DMS53 treated with DMSO at 0.1 percent for 48 hours (cell line): ENCODE measurements around the gene DCAF11.

Source experiments
- DNase-seq: peaks from one replicate; lab custom pipeline; 2025; ENCODE audit not compliant: unreplicated experiment; lab: John Stamatoyannopoulos, UW

The DCAF11 gene

GRCh38 chr14:24078146-24078545 is 36.4 kb upstream of the DCAF11 start:
- DNase-seq = no peak

GRCh38 chr14:24079491-24080141 is 35.0 kb upstream of the DCAF11 start:
- DNase-seq = no peak

DNA sequence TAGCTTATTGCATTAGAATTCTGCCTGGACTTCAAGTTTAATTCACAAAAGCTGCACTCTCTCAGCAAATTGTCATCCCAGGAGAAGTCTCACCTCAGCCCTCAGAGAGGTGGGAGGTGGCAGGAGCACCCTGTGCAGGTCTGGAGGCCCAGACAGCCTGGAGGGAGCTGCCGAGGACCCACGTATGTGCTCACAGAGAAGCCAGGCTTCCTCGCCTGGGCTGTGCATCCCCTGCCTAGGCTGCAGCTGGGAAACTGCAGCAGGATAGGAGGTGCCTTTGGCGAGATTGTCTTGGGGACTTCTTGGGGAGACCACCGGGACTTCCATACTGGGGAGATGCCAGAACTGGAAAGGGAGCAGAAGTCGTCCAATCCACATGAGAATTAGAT is 34.4 kb upstream of the DCAF11 start:
- DNase-seq = no peak

GRCh38 chr14:24080888-24081738 is 33.5 kb upstream of the DCAF11 start:
- DNase-seq = peak; percentile 12

GRCh38 chr14:24081739-24082211 is 32.8 kb upstream of the DCAF11 start:
- no peak for DNase-seq

GRCh38 chr14:24082411-24083080 is 32.0 kb upstream of the DCAF11 start:
- DNase-seq = no peak

DNA sequence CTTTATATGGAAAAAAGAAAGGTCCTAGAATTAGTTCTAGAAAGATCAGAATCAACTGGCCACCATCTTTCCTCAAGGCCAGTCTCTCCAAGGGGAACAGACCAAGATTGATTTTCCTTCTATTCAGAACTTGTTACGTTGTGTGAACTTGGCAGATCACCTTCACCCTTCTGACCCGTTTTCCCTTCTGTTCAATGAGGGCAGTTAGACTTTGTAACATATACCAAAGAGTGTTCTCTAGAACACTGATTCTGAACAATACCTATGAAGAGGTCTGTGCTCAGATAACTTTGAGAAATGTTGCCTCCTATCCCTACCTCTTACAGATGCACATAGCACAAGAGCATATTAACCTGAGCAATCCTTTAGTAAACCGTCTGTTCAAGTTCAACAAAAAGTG is 31.1 kb upstream of the DCAF11 start:
- DNase-seq = no peak

DNA sequence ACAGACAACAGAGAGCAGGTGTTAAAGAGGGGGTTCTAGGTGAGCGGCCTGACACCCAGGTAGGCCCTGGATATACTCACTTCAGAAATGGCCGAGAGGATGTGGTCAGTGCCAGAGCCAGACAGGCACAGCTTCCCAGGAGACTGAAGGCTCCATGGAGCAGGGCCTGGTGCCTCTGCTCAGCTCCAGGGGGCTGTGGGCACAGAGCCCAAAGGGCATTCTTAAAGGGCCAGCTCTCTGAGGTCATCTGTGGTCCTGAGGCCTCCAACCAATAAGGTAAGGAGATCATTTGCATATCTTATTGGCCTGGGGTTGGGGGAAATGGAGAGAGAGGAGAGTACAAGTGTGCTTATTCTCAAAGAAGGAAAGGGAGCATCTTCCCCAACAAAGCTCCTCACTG is 30.1 kb upstream of the DCAF11 start:
- no peak for DNase-seq

GRCh38 chr14:24085215-24085614 is 29.4 kb upstream of the DCAF11 start:
- DNase-seq = no peak

DNA sequence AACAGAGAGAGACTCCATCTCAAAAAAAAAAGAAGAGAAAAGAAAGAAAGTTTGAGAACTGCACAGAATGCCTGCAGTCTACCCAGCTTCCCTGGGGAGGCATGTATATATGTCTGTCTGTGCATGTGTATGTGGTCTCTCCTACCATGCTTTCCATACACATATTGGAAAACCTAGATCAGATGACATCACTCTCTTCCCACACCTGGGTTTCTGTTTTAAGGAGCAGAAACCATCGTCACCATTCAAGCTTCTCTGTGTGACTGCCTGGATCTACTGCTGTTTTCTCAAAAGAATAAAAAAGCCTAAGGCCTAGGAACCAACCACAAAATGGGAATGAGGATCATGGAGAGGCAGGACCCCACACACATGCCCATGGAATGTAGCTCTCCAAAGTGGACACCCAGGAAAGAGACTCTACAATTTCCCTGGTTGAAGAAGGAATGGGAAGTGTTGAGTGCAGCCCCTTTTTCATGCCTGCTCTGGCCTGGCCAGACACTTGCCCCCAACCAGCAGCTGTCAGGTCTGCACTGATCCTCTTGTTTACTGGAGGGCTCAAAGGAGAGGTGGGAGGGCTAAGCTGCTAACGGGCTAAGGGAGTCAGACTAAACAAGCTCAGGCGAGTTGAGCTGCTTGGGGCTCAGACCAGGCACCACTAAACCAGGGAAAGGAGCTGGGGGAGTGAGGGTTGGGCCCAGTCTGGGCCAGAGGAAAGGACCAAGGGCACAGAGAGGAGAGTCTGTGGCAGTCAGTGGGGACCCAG is 28.2 kb upstream of the DCAF11 start:
- DNase-seq = no peak

- no peak for DNase-seq
These were observed 27.6 kb upstream of the DCAF11 start for GRCh38 chr14:24087004-24087403.

- no peak for DNase-seq
These were observed 26.5 kb upstream of the DCAF11 start for GRCh38 chr14:24088095-24088494.

- DNase-seq = no peak
These were observed 24.7 kb upstream of the DCAF11 start for GRCh38 chr14:24089890-24090289.

- DNase-seq = no peak
These were observed 22.5 kb upstream of the DCAF11 start for GRCh38 chr14:24092110-24092504.

DNA sequence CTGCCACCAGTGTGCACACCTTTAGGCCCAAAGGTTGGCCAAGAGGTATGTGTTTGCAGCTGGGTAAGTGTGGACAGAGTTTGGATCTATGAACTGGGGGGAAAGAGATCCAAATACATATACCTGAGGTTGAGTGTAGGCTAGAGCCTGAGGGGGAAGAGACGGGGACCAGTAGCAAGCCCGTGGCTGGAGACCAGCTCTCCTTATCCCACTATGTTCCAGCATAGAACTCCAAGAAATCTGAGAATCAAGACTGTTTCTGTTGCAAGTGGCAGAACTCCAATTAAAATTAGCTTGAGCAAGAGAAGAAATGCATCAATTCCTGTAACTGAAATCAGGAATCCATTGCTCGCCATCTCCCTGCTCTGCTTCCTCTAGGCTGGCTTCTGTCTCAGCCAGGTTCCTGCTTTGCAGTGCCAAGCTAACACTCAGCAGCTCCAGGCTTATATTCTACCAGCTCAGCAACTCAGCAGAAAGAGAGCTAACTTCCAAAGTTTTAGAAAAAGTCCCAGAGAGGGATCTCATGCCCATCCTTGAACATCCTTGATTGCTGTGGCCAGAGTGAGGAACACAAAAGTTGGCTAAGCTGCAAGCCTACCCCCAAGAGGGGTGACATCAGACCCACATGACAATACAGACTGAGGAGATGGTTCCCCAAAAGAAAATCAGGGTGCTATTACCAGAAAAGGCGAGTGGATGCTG is 21.9 kb upstream of the DCAF11 start:
- no peak for DNase-seq

DNA sequence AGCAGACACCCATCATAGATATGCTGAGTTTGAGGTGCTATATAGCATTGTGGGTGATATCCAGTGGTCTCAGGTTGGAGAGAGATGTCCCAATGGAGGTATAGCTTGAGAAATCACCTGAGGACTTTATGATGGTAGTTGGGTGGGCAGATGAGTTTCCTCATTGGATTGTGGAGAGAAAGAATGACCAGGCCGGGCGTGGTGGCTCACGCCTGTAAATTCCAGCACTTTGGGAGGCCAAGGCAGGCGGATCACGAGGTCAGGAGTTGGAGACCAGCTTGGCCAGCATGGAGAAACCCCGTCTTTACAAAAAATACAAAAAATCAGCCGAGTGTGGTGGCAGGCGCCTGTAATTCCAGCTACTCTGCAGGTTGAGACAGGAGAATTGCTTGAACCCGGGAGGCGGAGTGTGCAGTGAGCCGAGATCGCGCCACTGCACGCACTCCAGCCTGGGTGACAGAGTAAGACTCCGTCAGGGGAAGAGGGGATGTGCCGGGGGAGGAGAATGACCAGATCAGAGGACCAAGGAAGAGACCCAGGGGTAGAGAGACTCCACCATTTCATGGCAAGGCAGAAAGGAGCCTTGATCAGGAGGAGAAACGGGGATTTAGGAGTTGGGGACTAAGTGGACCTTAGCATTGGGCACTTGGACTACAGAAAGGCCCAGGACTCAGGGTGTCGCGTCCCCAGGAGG is 21.2 kb upstream of the DCAF11 start:
- no peak for DNase-seq

DNA sequence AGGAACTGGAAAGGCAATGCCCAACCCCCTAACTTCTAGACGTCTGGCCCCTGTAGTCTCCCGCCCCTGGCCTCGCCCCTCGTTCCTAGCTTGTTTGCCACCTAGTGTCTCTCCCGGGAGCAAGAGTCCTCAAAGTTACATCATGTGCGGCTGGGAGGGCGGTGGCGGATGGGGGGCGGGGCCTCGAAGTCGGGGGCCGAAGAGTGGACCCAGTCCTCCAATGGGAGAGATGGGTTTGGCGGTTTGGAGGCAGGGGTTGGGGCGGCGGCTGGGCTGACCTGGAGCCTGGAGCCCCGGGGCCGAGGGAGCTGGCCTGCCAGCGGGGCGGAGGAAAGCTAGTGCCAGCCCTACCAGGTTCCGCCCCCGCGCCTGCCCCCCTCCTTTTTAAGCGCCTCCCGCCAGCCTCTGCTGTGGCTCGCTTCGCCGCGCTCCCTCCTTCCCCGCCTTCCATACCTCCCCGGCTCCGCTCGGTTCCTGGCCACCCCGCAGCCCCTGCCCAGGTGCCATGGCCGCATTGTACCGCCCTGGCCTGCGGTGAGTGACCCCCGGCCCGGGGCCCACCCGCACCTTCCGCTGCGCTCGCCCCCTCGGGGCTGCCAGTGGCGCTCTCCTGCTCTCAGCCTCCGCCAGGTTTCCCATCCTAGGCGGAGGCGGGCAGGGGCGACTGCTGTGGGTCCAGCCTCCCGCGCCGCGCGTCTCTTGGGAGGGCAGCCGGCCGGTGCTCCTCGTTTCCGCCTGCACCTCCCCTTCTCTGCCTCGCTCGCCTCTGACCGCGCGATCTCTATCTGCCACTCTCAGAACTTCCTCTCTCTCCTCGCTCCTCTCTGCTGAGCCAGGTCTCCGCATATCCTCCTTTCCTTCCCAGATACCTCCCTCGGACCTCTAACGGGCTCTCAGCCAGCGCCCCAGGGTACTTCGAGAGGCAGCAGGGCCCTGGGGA is 20.4 kb upstream of the DCAF11 start, which contains the start of gene PCK2:
PCK2 (plus strand) TSS at position 411 of the 940 bp plus-strand sequence; CDS start at position 506, 95 bp downstream.
- DNase-seq = peak; percentile 67

DNA sequence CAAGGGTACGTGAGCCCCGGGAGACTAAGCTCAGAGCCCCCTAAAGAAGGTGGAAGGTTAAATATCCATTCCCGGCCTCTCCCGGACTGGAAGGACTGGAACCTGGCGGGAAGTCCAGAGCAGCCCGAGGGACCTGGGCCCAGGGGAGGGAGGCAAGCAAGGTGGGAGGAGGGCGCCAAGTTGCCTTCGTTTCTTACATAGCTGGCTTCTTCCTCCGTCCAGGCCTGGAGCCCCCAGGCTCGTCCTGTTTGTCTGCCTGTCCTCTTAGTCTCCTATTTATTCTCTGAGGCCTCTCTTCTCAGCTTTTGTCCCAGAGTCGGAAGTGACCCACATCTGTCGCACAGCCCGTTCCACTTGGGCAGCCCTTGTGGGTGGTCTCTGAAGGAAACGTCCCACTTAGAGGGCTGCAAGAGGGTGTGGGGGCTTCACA is 19.7 kb upstream of the DCAF11 start:
- DNase-seq = no peak
